ENCODE measurements around the gene DDX23.

The DDX23 gene

DNA sequence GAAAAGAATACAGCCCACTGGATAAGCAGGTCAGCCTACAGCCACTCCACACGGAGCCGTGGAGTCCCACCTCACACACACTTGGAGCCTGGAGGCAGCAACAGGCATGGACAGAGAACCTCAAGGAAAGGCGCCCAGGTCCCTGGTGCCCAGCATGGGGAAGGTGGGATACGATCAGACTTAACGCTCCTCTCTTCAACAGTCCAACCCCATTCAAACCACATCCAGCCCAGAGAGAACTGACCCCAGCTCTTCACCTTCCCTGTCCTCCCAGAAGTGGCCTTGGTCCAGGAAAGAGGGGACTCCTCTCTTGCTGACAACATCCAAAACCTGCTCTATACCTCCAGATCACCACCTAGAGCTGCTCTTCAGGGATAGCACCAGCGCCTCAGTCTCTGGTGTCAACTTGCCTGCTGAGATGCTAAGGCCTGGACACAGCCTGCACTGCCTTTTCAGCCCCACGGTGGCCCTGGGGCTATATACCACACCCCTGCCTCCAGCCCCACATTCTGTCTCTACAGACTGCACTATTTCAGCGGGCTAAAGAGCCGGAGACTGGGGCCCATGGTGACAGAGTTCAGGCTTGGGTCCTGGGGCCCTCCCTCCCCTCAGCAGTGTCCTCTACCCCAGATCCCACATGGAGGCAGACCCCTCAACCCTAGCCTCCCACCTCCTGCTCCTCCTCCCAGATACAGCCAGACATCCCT lies 70.1 kb downstream of the DDX23 start:
- no peak for DNase-seq (ENCODE audit: extremely low spot score)
- TF ChIP-seq, protein P1, sequence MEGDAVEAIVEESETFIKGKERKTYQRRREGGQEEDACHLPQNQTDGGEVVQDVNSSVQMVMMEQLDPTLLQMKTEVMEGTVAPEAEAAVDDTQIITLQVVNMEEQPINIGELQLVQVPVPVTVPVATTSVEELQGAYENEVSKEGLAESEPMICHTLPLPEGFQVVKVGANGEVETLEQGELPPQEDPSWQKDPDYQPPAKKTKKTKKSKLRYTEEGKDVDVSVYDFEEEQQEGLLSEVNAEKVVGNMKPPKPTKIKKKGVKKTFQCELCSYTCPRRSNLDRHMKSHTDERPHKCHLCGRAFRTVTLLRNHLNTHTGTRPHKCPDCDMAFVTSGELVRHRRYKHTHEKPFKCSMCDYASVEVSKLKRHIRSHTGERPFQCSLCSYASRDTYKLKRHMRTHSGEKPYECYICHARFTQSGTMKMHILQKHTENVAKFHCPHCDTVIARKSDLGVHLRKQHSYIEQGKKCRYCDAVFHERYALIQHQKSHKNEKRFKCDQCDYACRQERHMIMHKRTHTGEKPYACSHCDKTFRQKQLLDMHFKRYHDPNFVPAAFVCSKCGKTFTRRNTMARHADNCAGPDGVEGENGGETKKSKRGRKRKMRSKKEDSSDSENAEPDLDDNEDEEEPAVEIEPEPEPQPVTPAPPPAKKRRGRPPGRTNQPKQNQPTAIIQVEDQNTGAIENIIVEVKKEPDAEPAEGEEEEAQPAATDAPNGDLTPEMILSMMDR (IDR thresholded peaks at IDR 0.05; ENCODE audit: control extremely low read depth, extremely low read depth, low read depth, missing control alignments), result no peak
- POLR2A ChIA-PET, result no interaction called here
- CTCF ChIA-PET, result interaction anchor here (1.4 to 11.1 kb wide), 5 partner anchors 9 to 33 kb away, joined by 3 to 57 read pairs (median 7); no protein-coding TSS in a partner anchor

DNA sequence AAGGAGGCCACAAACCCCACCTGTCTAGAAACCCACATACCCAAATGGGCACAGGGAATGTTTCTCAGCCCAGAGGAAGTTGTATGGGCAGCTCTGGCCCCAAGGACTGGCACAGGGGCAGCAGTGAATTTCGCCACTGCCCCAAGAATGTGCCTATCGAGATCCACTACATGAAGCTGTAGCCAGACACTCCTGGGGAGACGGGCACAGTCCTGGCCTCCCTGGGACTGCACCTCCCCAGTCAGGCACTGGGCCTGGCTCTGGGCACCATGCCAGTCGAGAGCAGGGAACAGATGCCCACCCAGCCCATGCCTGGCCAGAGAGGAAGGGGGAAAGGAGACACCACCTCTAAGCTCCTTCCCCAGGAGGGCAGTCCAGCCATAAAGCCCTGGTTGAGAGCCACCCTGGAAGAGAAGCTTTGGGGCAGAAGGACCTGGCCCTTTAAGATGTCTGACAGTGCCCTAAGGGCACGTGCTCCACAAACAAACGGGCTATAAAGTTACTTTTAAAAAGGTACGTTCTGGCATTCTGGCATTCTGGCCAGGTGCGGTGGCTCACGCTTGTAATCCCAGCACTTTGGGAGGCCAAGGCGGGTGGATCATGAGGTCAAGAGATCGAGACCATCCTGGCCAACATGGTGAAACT lies 71.5 kb downstream of the DDX23 start:
- TF ChIP-seq, protein P1 (IDR thresholded peaks at IDR 0.05; ENCODE audit: control extremely low read depth, extremely low read depth, low read depth, missing control alignments), result no peak
- POLR2A ChIA-PET, result no interaction called here
- CTCF ChIA-PET, result interaction anchor here (0.9 to 11.1 kb wide), 5 partner anchors 10 to 34 kb away, joined by 4 to 57 read pairs (median 7); no protein-coding TSS in a partner anchor
- no peak for DNase-seq (ENCODE audit: extremely low spot score)

DNA sequence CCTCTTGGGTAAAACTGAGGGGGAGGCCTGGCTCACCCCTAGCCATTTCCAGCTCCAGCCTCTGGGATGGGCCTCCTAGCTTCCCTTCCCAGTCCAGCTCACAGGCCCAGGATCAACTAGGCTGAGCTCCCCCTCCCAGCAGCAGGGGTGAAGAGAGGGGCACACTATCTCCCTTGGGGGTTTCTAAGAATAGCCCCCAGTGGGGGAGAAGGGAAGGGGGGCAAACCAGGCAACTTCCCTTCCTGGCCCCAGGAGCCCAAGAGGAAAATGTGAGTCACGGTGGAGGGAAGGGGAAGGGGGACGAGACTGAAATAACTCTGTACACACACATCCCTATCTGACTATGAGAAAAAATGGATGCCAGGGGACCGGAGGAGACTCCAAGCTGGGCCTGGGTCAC lies 72.1 kb downstream of the DDX23 start:
- POLR2A ChIA-PET, result no interaction called here
- CTCF ChIA-PET, result interaction anchor here (1.3 to 11.1 kb wide), 3 partner anchors 16 to 26 kb away, joined by 4 to 57 read pairs (median 24); no protein-coding TSS in a partner anchor
- TF ChIP-seq, protein P1 (IDR thresholded peaks at IDR 0.05; ENCODE audit: control extremely low read depth, extremely low read depth, low read depth, missing control alignments), result no peak
- DNase-seq (ENCODE audit: extremely low spot score), result no peak

Data from GM10248 (cell line).